NT2/D1 (cell line): ENCODE data around the gene GAB1.

Source experiments
- SUZ12 ChIP-seq: IDR thresholded peaks from 2 replicates; pipeline ENCODE4 v1.6.1; 2011; ENCODE audit not compliant: insufficient read length, insufficient read depth; ENCODE audit errors: extremely low read depth
- YY1 ChIP-seq: IDR thresholded peaks from 2 replicates; pipeline ENCODE4 v1.6.1; 2011; ENCODE audit not compliant: insufficient read length, insufficient read depth
- ZNF274 ChIP-seq: IDR thresholded peaks from 2 replicates; pipeline ENCODE4 v1.6.1; 2011; ENCODE audit warnings: mild to moderate bottlenecking, low read depth, low read length

- TF ChIP-seq YY1 (no peak), ZNF274 (no peak), SUZ12 (no peak)
Measured at GRCh38 chr4:143407474-143407873, 70.8 kb downstream of the GAB1 start.
